Measurements from ENCODE around the gene IQSEC1.

The IQSEC1 gene

GRCh38 chr3:13102386-13103345 is 29.4 kb upstream of the IQSEC1 start:
- no peak for TF ChIP-seq CTCF (IDR thresholded peaks at IDR 0.05; ENCODE audit: extremely low read depth, insufficient read depth, missing control alignments)
- no peak for DNase-seq (ENCODE audit: low spot score)
- in situ Hi-C loops (cut with MboI; ENCODE audit: low pct_unique_long_range_greater_than_20kb, low sequenced_read_pairs, unreplicated experiment), result loop anchor here (10.0 kb wide), 1 partner anchor 352 kb away; no protein-coding TSS in a partner anchor

GRCh38 chr3:13099707-13100106 is 26.5 kb upstream of the IQSEC1 start:
- TF ChIP-seq CTCF (IDR thresholded peaks at IDR 0.05; ENCODE audit: extremely low read depth, insufficient read depth, missing control alignments), result no peak
- in situ Hi-C loops (cut with MboI; ENCODE audit: low pct_unique_long_range_greater_than_20kb, low sequenced_read_pairs, unreplicated experiment), result loop anchor here (10.0 kb wide), 1 partner anchor 355 kb away; no protein-coding TSS in a partner anchor
- DNase-seq (ENCODE audit: low spot score), result no peak

GRCh38 chr3:13098192-13098988 is 25.2 kb upstream of the IQSEC1 start:
- in situ Hi-C loops (cut with MboI; ENCODE audit: low pct_unique_long_range_greater_than_20kb, low sequenced_read_pairs, unreplicated experiment), result no loop called here
- no peak for DNase-seq (ENCODE audit: low spot score)
- TF ChIP-seq CTCF (IDR thresholded peaks at IDR 0.05; ENCODE audit: extremely low read depth, insufficient read depth, missing control alignments), result no peak

- in situ Hi-C loops (cut with MboI; ENCODE audit: low pct_unique_long_range_greater_than_20kb, low sequenced_read_pairs, unreplicated experiment), result no loop called here
- TF ChIP-seq CTCF (IDR thresholded peaks at IDR 0.05; ENCODE audit: extremely low read depth, insufficient read depth, missing control alignments), result no peak
- no peak for DNase-seq (ENCODE audit: low spot score)
These were observed 23.1 kb upstream of the IQSEC1 start for GRCh38 chr3:13096356-13096755.

- no peak for DNase-seq (ENCODE audit: low spot score)
- in situ Hi-C loops (cut with MboI; ENCODE audit: low pct_unique_long_range_greater_than_20kb, low sequenced_read_pairs, unreplicated experiment), result no loop called here
- no peak for TF ChIP-seq CTCF (IDR thresholded peaks at IDR 0.05; ENCODE audit: extremely low read depth, insufficient read depth, missing control alignments)
These were observed 22.2 kb upstream of the IQSEC1 start for GRCh38 chr3:13095408-13095937.

- no peak for TF ChIP-seq CTCF (IDR thresholded peaks at IDR 0.05; ENCODE audit: extremely low read depth, insufficient read depth, missing control alignments)
- in situ Hi-C loops (cut with MboI; ENCODE audit: low pct_unique_long_range_greater_than_20kb, low sequenced_read_pairs, unreplicated experiment), result no loop called here
- no peak for DNase-seq (ENCODE audit: low spot score)
These were observed 20.5 kb upstream of the IQSEC1 start for GRCh38 chr3:13093687-13094086.
